ENCODE results near the gene AP3B1.

- TF ChIP-seq CTCF (conservative IDR thresholded peaks at IDR 0.05): no peak
- no peak for TF ChIP-seq ZFX (IDR thresholded peaks at IDR 0.05)
These were observed 50.9 kb downstream of the AP3B1 start for GRCh38 chr5:78243639-78244038.

Measured in C4-2B (cell line).